ENCODE data around the gene POLR3E. TPM values are rescaled to one million over a fixed set of nuclear protein-coding genes. Genes with fewer than 3 reads are reported as not detected.

Gene POLR3E
- total RNA-seq, 1 donor from 2014 or later: 32.5 TPM

GRCh38 chr16:22353933-22354541 lies 56.8 kb downstream of the POLR3E start:
- DNase-seq (ENCODE audit: low read depth): peak; percentile 43
- peaks cover 32% of the 10 kb centered on the region for H3K4me1 ChIP-seq (ENCODE audit: insufficient read depth, low read length)
- H3K27me3 ChIP-seq (ENCODE audit: insufficient read depth, low read length): no peaks in the 10 kb centered on the region
- H3K79me2 ChIP-seq (ENCODE audit: insufficient read depth, low read length): peaks cover 57% of the 10 kb centered on the region
- H3K4me1 Mint-ChIP-seq (ENCODE audit: low read depth, unreplicated experiment): peaks cover 44% of the 10 kb centered on the region
- H3K27me3 Mint-ChIP-seq (ENCODE audit: low read depth, unreplicated experiment): no peaks in the 10 kb centered on the region
- H3K4me3 Mint-ChIP-seq (ENCODE audit: unreplicated experiment): no peak overlapping the region
- H3K36me3 ChIP-seq (ENCODE audit: insufficient read depth, low read length): peaks cover 22% of the 10 kb centered on the region
- H3K9me3 Mint-ChIP-seq (ENCODE audit: unreplicated experiment): no peaks in the 10 kb centered on the region
- TF ChIP-seq EZH2 (IDR thresholded peaks at IDR 0.05; ENCODE audit: insufficient read depth, low read length) (no peak), CTCF (IDR thresholded peaks at IDR 0.05; ENCODE audit: insufficient read depth, low read depth, low read length) (no peak)
- peaks cover 28% of the 10 kb centered on the region for H3K36me3 Mint-ChIP-seq (ENCODE audit: low read depth, unreplicated experiment)
- H3K27ac ChIP-seq (ENCODE audit: low read depth, low read length): peak overlapping the region; percentile 81
- no peak overlapping the region for H3K4me3 ChIP-seq (ENCODE audit: insufficient read depth, low read depth, low read length)
- peak overlapping the region; percentile 30 for H3K9ac ChIP-seq (ENCODE audit: low read length)
- H4K20me1 ChIP-seq (ENCODE audit: insufficient read depth, low read length): peaks cover 66% of the 10 kb centered on the region
- peak overlapping the region; percentile 96 for H3K27ac Mint-ChIP-seq (ENCODE audit: unreplicated experiment)
- FAIRE-seq: peak; percentile 5
- H2AFZ ChIP-seq (ENCODE audit: low read depth, low read length): no peak overlapping the region
- peak overlapping the region; percentile 37 for H3K4me2 ChIP-seq (ENCODE audit: low read length)
- H3K9me3 ChIP-seq (ENCODE audit: insufficient read depth, low read depth, low read length): no peaks in the 10 kb centered on the region

- DNase-seq (ENCODE audit: low read depth) (no peak), FAIRE-seq (no peak)
- Histone ChIP-seq H3K9ac (ENCODE audit: low read length) (no peak overlapping the region), H2AFZ (ENCODE audit: low read depth, low read length) (no peak overlapping the region), H3K79me2 (ENCODE audit: insufficient read depth, low read length) (peaks cover 65% of the 10 kb centered on the region), H3K4me1 (ENCODE audit: insufficient read depth, low read length) (peaks cover 32% of the 10 kb centered on the region), H3K9me3 (ENCODE audit: insufficient read depth, low read depth, low read length) (no peaks in the 10 kb centered on the region), H3K4me2 (ENCODE audit: low read length) (no peak overlapping the region), H3K27me3 (ENCODE audit: insufficient read depth, low read length) (no peaks in the 10 kb centered on the region), H3K27ac (ENCODE audit: low read depth, low read length) (no peak overlapping the region), H3K36me3 (ENCODE audit: insufficient read depth, low read length) (peaks cover 19% of the 10 kb centered on the region), H3K4me3 (ENCODE audit: insufficient read depth, low read depth, low read length) (no peak overlapping the region), H4K20me1 (ENCODE audit: insufficient read depth, low read length) (peaks cover 67% of the 10 kb centered on the region)
- no peak overlapping the region for H3K27ac Mint-ChIP-seq (ENCODE audit: unreplicated experiment)
- H3K36me3 Mint-ChIP-seq (ENCODE audit: low read depth, unreplicated experiment): peaks cover 21% of the 10 kb centered on the region
- no peak overlapping the region for H3K4me3 Mint-ChIP-seq (ENCODE audit: unreplicated experiment)
- TF ChIP-seq CTCF (IDR thresholded peaks at IDR 0.05; ENCODE audit: insufficient read depth, low read depth, low read length): no peak
- no peak for TF ChIP-seq EZH2 (IDR thresholded peaks at IDR 0.05; ENCODE audit: insufficient read depth, low read length)
- no peaks in the 10 kb centered on the region for H3K27me3 Mint-ChIP-seq (ENCODE audit: low read depth, unreplicated experiment)
- peaks cover 53% of the 10 kb centered on the region for H3K4me1 Mint-ChIP-seq (ENCODE audit: low read depth, unreplicated experiment)
- no peaks in the 10 kb centered on the region for H3K9me3 Mint-ChIP-seq (ENCODE audit: unreplicated experiment)
Observed at GRCh38 chr16:22355487-22355908, 58.3 kb downstream of the POLR3E start.

- DNase-seq (ENCODE audit: low read depth) (no peak), FAIRE-seq (no peak)
- Histone ChIP-seq H3K27me3 (ENCODE audit: insufficient read depth, low read length) (no peaks in the 10 kb centered on the region), H2AFZ (ENCODE audit: low read depth, low read length) (no peak overlapping the region), H4K20me1 (ENCODE audit: insufficient read depth, low read length) (peaks cover 64% of the 10 kb centered on the region), H3K27ac (ENCODE audit: low read depth, low read length) (peak overlapping the region; percentile 57), H3K79me2 (ENCODE audit: insufficient read depth, low read length) (peaks cover 61% of the 10 kb centered on the region), H3K4me3 (ENCODE audit: insufficient read depth, low read depth, low read length) (no peak overlapping the region), H3K9ac (ENCODE audit: low read length) (no peak overlapping the region), H3K9me3 (ENCODE audit: insufficient read depth, low read depth, low read length) (no peaks in the 10 kb centered on the region), H3K4me1 (ENCODE audit: insufficient read depth, low read length) (peaks cover 32% of the 10 kb centered on the region), H3K36me3 (ENCODE audit: insufficient read depth, low read length) (peaks cover 19% of the 10 kb centered on the region), H3K4me2 (ENCODE audit: low read length) (peak overlapping the region; percentile 5)
- peaks cover 52% of the 10 kb centered on the region for H3K4me1 Mint-ChIP-seq (ENCODE audit: low read depth, unreplicated experiment)
- H3K4me3 Mint-ChIP-seq (ENCODE audit: unreplicated experiment): no peak overlapping the region
- H3K9me3 Mint-ChIP-seq (ENCODE audit: unreplicated experiment): no peaks in the 10 kb centered on the region
- TF ChIP-seq CTCF (IDR thresholded peaks at IDR 0.05; ENCODE audit: insufficient read depth, low read depth, low read length) (no peak), EZH2 (IDR thresholded peaks at IDR 0.05; ENCODE audit: insufficient read depth, low read length) (no peak)
- H3K36me3 Mint-ChIP-seq (ENCODE audit: low read depth, unreplicated experiment): peaks cover 13% of the 10 kb centered on the region
- no peaks in the 10 kb centered on the region for H3K27me3 Mint-ChIP-seq (ENCODE audit: low read depth, unreplicated experiment)
- H3K27ac Mint-ChIP-seq (ENCODE audit: unreplicated experiment): peak overlapping the region; percentile 97
Observed at GRCh38 chr16:22356930-22357634, 59.9 kb downstream of the POLR3E start.

All from astrocyte (in vitro differentiated cells and primary cell).